ENCODE results near the gene MGA. TPM values are rescaled to one million over a fixed set of nuclear protein-coding genes. Genes with fewer than 3 reads are reported as not detected.

MGA gene
- total RNA-seq: 10 to 100 TPM; 35.6 to 37.5 TPM

GRCh38 chr15:41660235-41661077 lies at the start of gene MGA:
Gene MGA, plus strand, starts transcription at chr15:41660405.
- peak; percentile 90 to 91 for ATAC-seq (replicated peaks in 1 of 2)
- H3K4me3 Mint-ChIP-seq: peak within 1 kb of the TSS; percentile 90 to 95
- peaks cover 59% of the 10 kb centered on the region for H3K4me1 Mint-ChIP-seq (ENCODE audit: low read depth)
- peaks cover 0 to 2% of the 10 kb centered on the region in 2 donors for H3K9me3 Mint-ChIP-seq
- H3K27me3 Mint-ChIP-seq (ENCODE audit: low read depth): peaks cover 17% of the 10 kb centered on the region
- peak within 1 kb of the TSS; percentile 87 for H3K27ac Mint-ChIP-seq
- DNase-seq: peak; percentile 94 to 95
- peaks cover 6 to 7% of the 10 kb centered on the region in 2 donors for H3K36me3 Mint-ChIP-seq (ENCODE audit: insufficient read depth in 2 of 2)

GRCh38 chr15:41620536-41621199 lies 39.5 kb upstream of the MGA start:
- Mint-ChIP-seq H3K27me3 (ENCODE audit: low read depth) (no peaks in the 10 kb centered on the region), H3K9me3 (peaks cover 0 to 3% of the 10 kb centered on the region in 2 donors), H3K36me3 (ENCODE audit: insufficient read depth in 2 of 2) (peaks cover 0 to 5% of the 10 kb centered on the region in 2 donors), H3K4me3 (peak overlapping the region; percentile 92 to 93), H3K4me1 (ENCODE audit: low read depth) (peaks cover 18% of the 10 kb centered on the region), H3K27ac (peak overlapping the region; percentile 50)
- ATAC-seq (replicated peaks in 1 of 2): no peak
- DNase-seq: no peak

- H3K27ac Mint-ChIP-seq: peak overlapping the region; percentile 50
- H3K4me3 Mint-ChIP-seq: peak overlapping the region; percentile 92 to 93
- DNase-seq (peak; percentile 86 to 91), ATAC-seq (replicated peaks in 1 of 2) (peak; percentile 96)
- H3K9me3 Mint-ChIP-seq: peaks cover 0 to 3% of the 10 kb centered on the region in 2 donors
- H3K27me3 Mint-ChIP-seq (ENCODE audit: low read depth): no peaks in the 10 kb centered on the region
- H3K36me3 Mint-ChIP-seq (ENCODE audit: insufficient read depth in 2 of 2): peaks cover 0 to 5% of the 10 kb centered on the region in 2 donors
- peaks cover 18% of the 10 kb centered on the region for H3K4me1 Mint-ChIP-seq (ENCODE audit: low read depth)
These were observed 38.7 kb upstream of the MGA start for GRCh38 chr15:41621200-41622193.

GRCh38 chr15:41622901-41623300 lies 37.3 kb upstream of the MGA start:
- Mint-ChIP-seq H3K9me3 (peaks cover 0 to 3% of the 10 kb centered on the region in 2 donors), H3K4me1 (ENCODE audit: low read depth) (peaks cover 18% of the 10 kb centered on the region), H3K36me3 (ENCODE audit: insufficient read depth in 2 of 2) (peaks cover 0 to 3% of the 10 kb centered on the region in 2 donors), H3K4me3 (peak overlapping the region; percentile 41 to 92), H3K27me3 (ENCODE audit: low read depth) (no peaks in the 10 kb centered on the region), H3K27ac (no peak overlapping the region)
- ATAC-seq (replicated peaks in 1 of 2) (no peak), DNase-seq (no peak)

GRCh38 chr15:41627203-41627602 lies 33.0 kb upstream of the MGA start:
- H3K36me3 Mint-ChIP-seq (ENCODE audit: insufficient read depth in 2 of 2): peaks cover 0 to 1% of the 10 kb centered on the region in 2 donors
- H3K4me1 Mint-ChIP-seq (ENCODE audit: low read depth): no peaks in the 10 kb centered on the region
- no peak for DNase-seq

GRCh38 chr15:41629463-41629862 lies 30.7 kb upstream of the MGA start:
- Mint-ChIP-seq H3K36me3 (ENCODE audit: insufficient read depth in 2 of 2) (no peaks in the 10 kb centered on the region), H3K4me3 (no peak overlapping the region), H3K27ac (no peak overlapping the region), H3K27me3 (ENCODE audit: low read depth) (no peaks in the 10 kb centered on the region), H3K9me3 (no peaks in the 10 kb centered on the region), H3K4me1 (ENCODE audit: low read depth) (no peaks in the 10 kb centered on the region)
- ATAC-seq (replicated peaks in 1 of 2) (no peak), DNase-seq (no peak)

More at GRCh38 chr15:41627203-41627602, 33.0 kb upstream of the MGA start:
- Mint-ChIP-seq H3K27me3 (ENCODE audit: low read depth) (no peaks in the 10 kb centered on the region), H3K4me3 (no peak overlapping the region), H3K9me3 (no peaks in the 10 kb centered on the region), H3K27ac (no peak overlapping the region)
- ATAC-seq (replicated peaks in 1 of 2): no peak

- H3K4me1 Mint-ChIP-seq (ENCODE audit: low read depth): no peaks in the 10 kb centered on the region
- no peaks in the 10 kb centered on the region for H3K27me3 Mint-ChIP-seq (ENCODE audit: low read depth)
- H3K4me3 Mint-ChIP-seq: no peak overlapping the region
- H3K9me3 Mint-ChIP-seq: no peaks in the 10 kb centered on the region
- DNase-seq (no peak), ATAC-seq (replicated peaks in 1 of 2) (no peak)
- H3K36me3 Mint-ChIP-seq (ENCODE audit: insufficient read depth in 2 of 2): no peaks in the 10 kb centered on the region
- H3K27ac Mint-ChIP-seq: peak overlapping the region; percentile 2
These were observed 30.3 kb upstream of the MGA start for GRCh38 chr15:41629883-41630282.

- Mint-ChIP-seq H3K36me3 (ENCODE audit: insufficient read depth in 2 of 2) (no peaks in the 10 kb centered on the region), H3K27ac (no peak overlapping the region), H3K4me3 (no peak overlapping the region), H3K27me3 (ENCODE audit: low read depth) (no peaks in the 10 kb centered on the region), H3K4me1 (ENCODE audit: low read depth) (no peaks in the 10 kb centered on the region), H3K9me3 (no peaks in the 10 kb centered on the region)
- DNase-seq (no peak), ATAC-seq (replicated peaks in 1 of 2) (no peak)
These were observed 29.5 kb upstream of the MGA start for GRCh38 chr15:41630616-41631217.

GRCh38 chr15:41631880-41632470 lies 28.2 kb upstream of the MGA start:
- H3K4me3 Mint-ChIP-seq: no peak overlapping the region
- no peaks in the 10 kb centered on the region for H3K27me3 Mint-ChIP-seq (ENCODE audit: low read depth)
- no peak for ATAC-seq (replicated peaks in 1 of 2)
- no peaks in the 10 kb centered on the region for H3K36me3 Mint-ChIP-seq (ENCODE audit: insufficient read depth in 2 of 2)
- H3K27ac Mint-ChIP-seq: no peak overlapping the region
- DNase-seq: no peak
- peaks cover 3% of the 10 kb centered on the region for H3K4me1 Mint-ChIP-seq (ENCODE audit: low read depth)
- H3K9me3 Mint-ChIP-seq: no peaks in the 10 kb centered on the region

GRCh38 chr15:41633609-41634008 lies 26.6 kb upstream of the MGA start:
- Mint-ChIP-seq H3K27ac (no peak overlapping the region), H3K9me3 (no peaks in the 10 kb centered on the region), H3K36me3 (ENCODE audit: insufficient read depth in 2 of 2) (no peaks in the 10 kb centered on the region), H3K27me3 (ENCODE audit: low read depth) (no peaks in the 10 kb centered on the region), H3K4me1 (ENCODE audit: low read depth) (peaks cover 5% of the 10 kb centered on the region), H3K4me3 (no peak overlapping the region)
- ATAC-seq (replicated peaks in 1 of 2): no peak
- DNase-seq: no peak

- Mint-ChIP-seq H3K9me3 (no peaks in the 10 kb centered on the region), H3K4me1 (ENCODE audit: low read depth) (peaks cover 5% of the 10 kb centered on the region), H3K27ac (no peak overlapping the region), H3K27me3 (ENCODE audit: low read depth) (no peaks in the 10 kb centered on the region), H3K4me3 (no peak overlapping the region), H3K36me3 (ENCODE audit: insufficient read depth in 2 of 2) (no peaks in the 10 kb centered on the region)
- DNase-seq (no peak), ATAC-seq (replicated peaks in 1 of 2) (no peak)
These were observed 26.1 kb upstream of the MGA start for GRCh38 chr15:41634072-41634626.

- Mint-ChIP-seq H3K4me3 (no peak overlapping the region), H3K4me1 (ENCODE audit: low read depth) (peaks cover 5% of the 10 kb centered on the region), H3K36me3 (ENCODE audit: insufficient read depth in 2 of 2) (no peaks in the 10 kb centered on the region), H3K27me3 (ENCODE audit: low read depth) (no peaks in the 10 kb centered on the region), H3K9me3 (no peaks in the 10 kb centered on the region), H3K27ac (no peak overlapping the region)
- DNase-seq: no peak
- no peak for ATAC-seq (replicated peaks in 1 of 2)
These were observed 23.1 kb upstream of the MGA start for GRCh38 chr15:41637086-41637485.
